Measurements from ENCODE around the gene UNC5A. TPM values are rescaled to one million over a fixed set of nuclear protein-coding genes. Genes with fewer than 3 reads are reported as not detected.

UNC5A gene
- total RNA-seq, 2 donors from 2014 or later = 0.74 to 1.0 TPM

DNA sequence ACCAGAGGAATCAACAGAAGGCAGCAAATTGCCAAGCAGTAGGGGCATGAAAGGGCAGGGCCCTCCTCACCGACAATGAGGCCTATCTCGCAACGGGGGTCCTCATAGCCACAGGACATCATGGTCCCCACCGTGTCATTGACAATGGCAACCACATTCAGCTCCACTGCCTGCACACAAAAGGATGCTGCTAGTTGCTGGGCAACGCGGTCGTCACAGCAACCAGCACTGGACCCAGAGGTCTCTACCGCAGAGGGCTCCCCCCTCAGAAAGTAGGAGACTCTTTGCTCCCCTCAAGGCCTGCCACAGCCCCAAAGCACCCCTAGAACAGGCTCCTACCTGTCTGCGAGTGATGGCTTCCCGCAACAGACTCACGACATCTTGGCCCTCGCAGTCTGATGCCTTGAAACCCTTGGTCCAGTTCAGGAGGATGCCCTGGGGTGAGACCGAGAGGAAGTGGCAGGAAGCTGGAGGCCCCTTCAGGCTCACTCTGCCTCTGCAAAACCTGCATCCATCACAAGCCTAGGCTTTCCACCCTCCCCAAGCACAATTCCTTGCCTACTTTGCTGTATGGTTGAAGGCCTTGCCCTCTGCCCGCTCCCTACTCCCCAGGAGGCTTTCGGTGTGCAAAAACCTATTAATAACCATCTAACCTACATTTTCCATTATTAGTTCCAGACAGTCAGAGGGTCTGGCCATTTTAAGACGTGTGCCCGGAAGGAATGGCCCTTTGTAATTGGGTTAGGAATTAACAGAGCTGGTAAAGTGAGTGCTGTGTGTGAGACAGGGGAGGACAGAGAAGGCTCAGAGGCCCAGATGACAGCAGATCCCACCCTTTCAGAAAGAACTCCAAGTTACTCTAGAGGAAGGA, 73.6 kb downstream of the UNC5A start:
- intact Hi-C loops (cut with DNase I) = no loop called here
- peak; percentile 64 for DNase-seq (ENCODE audit: low spot score)

DNA sequence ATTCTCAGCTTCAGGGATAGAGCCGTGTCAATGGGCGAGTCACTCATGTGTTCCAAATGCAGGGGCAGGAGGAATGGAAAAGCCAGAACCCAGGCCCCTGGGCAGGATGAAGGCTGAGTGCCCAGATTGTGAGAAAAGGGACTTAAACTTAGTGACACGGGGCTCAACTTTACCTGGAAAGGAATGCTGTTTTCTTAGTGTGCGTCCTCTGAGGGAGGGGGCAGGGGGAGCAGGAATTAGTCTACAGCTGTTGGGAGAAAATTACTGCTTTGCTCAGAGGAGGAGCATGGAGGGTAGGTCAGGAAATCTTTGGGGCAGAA, 74.2 kb downstream of the UNC5A start:
- intact Hi-C loops (cut with DNase I) = no loop called here
- DNase-seq (ENCODE audit: low spot score) = peak; percentile 35

DNA sequence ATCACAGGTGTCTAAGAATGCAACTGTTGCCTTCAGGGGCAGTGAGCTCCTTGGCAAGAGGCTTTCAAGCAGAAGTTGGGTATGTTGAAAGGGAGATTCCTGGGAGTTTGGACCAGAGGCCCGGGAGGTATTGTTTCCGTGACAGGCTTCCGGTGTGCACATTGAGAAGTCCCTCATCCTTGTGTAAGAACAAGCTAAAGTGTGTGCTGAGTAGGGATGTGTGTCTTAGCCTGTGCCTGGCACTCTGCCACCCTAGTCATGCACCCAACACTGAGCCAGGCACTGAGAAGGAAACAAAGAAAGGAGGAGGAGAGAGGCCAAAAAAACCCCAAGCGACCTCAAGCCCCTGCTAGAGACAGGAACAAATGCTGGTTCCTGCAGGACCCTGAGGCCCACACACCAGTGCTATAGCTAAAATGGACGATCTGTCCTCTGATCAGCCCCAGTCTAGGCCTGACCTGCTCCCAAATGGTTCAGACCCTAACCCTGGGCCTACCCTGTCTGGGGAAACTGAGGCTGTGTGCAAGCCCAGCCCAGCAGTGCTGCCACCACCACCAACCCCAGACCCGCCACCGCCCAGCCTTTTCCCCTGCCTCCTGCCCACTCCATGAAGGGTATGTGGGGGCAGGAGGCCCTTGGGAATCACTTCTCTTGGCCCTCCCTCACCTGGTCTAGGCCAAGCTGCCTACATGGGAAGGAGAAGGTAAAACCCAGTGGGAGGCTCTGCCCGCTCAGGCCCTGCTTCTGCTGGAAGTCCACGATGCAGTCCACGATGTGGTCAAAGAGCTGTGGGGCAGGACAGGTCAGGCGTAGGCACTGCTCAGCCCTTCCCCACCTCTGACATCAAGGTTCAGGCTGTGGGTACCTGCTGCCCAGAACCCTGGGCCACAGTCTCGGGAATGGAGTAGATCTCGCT, 76.2 kb downstream of the UNC5A start:
- intact Hi-C loops (cut with DNase I) = no loop called here
- DNase-seq (ENCODE audit: low spot score) = peak; percentile 53

DNA sequence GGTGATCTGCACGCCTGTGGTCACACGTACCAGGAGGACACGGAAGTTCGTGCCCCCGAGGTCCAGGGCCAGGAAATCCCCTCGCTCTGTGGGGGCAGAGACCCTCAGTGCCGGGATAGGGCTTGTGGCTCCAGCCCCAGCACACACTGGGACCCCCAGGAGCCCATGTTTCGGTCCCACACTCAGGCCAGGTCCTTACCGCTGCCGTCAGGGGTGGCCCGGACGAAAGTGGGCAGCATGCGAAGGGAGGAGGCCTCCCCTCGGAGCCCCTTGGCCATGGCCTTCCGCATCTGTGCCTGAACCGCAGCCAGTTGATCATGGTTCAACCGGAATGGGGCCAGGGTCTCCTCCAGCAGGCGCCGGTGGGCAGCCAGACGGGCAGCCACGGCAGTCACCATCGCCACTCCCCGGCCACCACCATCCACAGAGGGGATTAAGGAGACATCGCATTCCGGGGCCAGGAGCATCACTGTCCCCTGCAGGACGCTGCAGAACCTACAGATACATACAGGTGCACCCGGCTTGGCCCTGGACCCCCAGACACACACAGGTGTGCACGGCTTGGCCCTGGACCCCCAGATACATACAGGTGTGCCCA, 77.0 kb downstream of the UNC5A start:
- intact Hi-C loops (cut with DNase I) = no loop called here
- peak; percentile 72 for DNase-seq (ENCODE audit: low spot score)

DNA sequence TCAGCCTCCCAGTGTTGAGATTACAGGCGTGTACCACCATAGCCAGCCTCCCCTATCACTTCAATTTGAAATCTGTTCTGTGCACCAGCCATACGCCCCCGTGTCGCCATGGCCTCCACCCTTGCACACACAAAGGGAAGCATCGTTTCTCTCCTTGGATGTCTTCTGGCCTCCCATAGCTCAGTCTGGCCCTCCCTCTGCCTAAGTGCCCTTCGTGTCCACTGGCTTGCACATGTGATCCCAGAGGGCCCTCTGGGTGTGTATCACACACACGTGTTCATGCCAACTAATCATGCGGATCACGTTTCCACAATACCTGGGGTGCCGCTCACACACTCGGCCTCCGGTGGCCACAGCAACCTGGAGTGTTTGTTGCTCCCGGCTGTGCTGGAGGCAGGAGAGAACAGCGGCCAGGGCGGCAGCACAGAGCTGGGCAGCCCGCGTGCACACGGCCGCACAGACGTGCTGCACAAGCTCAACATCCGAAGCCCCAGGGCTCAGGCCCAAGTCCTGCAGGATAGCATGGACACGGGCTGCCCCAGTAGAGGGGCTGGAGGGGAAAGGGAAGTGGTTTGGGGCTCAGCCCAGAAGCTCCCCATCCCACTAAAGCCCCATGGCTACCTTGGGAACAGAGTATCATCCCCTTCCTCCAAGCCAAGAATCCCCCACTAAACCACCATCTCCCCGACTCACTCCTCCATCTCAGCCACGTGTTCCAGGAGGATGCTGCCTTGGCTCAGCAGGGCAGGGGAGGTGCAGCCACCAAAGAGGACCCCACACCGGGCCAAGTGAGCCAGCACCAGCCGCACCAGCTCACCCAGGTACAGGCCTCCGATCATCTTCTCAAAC, 77.9 kb downstream of the UNC5A start:
- peak; percentile 66 for DNase-seq (ENCODE audit: low spot score)

DNA sequence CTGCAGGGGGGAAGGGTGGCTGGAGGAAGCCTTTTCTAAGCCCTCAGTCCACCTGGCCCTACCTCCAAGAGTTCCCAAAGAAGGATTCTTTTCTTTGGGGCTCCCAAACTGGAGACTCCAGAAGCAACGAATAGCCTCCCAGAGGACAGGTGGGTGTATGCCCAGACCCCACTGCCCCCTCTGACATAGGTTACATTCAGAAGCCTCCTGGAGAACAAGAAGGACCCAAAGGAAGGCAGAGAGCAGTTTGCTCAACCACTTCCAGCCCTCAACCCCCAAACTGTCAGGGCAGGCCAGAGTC, 78.5 kb downstream of the UNC5A start:
- intact Hi-C loops (cut with DNase I) = no loop called here
- no peak for DNase-seq (ENCODE audit: low spot score)

More for the DNA sequence above, 77.9 kb downstream of the UNC5A start:
- intact Hi-C loops (cut with DNase I) = no loop called here

DNA sequence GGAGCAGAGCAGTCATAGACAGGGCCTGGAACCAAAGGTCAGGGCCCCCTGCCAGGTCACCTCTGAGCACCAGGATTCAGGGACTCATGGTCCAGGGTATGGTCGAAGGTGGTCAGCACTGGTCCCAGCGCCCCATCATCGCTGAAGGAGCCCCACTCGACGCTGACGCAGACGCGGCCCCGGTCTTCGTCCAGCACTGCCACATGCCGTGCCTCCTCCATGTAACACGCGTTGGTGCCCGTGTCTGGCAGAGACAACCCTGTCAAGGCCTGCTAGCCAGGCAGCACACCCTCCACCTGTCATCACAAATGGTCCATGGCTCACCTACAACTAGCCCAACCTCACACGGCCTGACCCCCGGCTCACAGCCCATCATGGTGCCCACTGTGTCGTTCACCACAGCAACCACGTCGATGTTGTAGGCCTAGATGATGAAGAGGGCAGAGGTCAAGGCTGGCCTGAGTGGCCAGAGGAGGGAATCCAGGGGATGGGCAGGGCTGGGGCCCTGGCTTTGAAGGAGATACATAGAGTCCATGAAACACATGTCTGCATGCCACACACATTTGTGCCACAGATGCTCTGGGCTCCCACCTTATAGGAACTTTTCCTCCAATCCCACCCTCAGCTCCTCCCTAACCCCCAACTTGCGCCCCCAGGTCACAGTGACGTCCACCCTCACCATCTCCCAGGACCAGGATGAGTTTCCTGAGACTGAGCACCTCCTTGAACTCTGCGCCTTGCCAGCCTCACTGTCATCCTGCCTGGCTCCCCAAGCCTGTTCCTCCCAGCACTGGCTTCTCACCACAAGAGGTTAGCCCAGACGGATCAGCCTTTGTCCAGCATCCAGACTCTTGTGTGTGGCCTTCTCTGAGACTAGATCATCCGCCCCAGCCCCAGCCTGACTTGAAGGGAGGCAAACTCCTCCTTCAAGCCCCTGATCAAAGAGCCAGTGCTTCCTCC, 79.2 kb downstream of the UNC5A start:
- peak; percentile 74 for DNase-seq (ENCODE audit: low spot score)
- intact Hi-C loops (cut with DNase I) = no loop called here

DNA sequence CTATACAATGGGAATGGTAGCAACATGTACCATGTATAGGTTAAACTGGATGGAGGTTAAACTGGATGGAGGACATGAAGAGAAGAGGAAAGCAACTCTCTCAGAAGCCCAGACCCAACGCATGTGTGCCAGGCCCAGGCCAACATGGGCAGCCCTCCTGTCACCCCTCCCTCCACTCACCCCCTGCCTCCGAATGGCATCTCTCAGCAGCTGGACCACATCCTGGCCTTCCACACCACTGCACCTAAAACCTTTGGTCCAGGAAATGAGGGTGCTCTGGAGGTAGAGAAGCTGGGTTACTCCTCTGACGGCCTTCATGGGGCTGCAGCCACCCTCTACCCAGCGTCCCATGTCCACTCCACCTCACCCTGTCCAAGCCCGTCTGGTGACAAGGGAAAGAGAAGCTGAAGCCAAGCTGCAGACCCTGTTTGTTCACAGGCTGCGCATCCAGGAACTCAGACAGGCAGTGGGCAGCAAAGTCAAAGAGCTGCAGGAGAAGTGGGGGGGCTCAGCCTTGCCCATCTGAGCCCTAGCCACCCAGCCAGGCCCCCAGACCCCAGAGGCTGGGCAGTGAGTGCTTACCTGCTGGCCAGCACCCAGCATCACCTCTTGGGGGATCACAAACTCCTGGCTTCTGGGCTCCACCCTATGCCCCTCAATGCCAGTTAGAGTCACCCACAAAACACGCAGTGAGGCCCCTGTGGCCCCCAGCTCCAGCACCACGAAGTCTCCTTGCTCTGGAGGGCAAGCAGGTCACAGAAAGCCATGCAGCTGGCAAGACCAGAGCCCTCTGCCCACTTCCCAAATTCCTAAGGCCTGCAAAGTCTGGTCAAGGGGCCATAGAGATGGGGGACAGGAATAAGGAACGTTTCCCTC, 80.3 kb downstream of the UNC5A start:
- DNase-seq (ENCODE audit: low spot score) = no peak

DNA sequence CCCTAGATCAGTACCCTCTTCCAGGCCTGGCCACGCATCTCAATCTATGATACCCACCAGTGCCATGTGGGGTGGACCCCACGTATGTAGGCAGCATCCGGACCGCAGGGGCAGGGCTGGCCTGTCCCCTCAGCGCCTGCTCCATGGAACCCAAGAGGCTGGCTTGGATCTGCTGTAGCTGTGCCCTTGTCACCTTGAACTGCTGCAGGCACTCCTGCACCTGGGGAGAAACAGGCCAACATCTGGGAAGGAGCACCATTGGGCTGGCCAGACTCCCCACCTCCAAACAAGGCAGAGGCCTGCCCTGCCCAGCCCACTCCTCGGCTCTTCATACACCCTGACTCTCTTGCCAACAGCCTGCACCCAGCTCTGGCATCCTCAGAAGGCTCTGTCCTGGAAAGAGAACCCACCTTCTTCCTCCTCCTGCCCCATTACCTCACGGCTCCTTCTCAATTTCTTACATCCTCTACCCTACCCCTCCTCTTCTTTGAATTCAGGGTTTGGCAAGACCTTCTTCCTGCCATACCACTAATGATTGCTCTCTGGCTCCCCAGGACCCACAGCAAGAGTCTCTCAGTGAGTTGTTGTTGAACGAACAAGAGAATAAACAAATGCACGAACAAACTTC, 81.1 kb downstream of the UNC5A start:
- intact Hi-C loops (cut with DNase I) = no loop called here
- DNase-seq (ENCODE audit: low spot score) = no peak

More for the DNA sequence above, 80.3 kb downstream of the UNC5A start:
- intact Hi-C loops (cut with DNase I) = no loop called here

DNA sequence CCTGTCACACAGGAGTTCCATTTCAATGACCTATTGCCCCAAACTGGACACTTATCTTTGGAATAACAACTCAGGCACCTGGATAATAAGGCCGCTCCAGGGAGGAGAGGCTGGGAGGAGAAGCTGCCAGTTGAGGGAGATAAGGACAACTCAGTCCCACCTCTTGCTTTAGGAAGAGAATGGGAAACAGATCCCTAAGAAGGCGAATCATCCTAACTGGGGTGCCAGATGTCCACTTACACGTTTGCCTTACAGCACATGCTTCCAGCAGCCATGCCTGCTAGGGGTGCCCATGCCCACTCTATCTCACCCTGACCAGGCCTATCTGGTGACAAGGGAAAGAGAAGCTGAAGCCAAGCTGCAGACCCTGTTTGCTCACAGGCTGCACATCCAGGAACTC, 82.3 kb downstream of the UNC5A start:
- intact Hi-C loops (cut with DNase I) = no loop called here
- DNase-seq (ENCODE audit: low spot score) = no peak

DNA sequence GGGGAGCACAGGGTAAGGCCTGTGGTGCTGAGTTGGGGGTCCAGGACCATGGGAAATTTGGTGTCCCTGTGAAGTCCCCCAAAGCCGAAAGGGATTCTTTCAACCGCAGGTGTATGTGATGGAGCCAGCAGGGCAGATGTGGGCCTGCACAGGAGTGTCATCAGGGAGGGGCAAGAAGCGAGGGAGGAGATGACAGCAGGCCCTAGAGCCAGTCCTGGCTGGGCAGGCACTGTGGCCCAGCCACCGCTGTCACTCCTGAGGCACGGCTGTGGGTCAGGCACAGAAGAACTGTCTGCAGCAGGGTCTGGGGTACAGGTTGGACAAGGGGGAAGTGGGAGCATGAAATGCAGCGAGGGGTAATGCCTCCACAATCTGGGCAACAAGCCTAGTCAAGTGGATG, 83.9 kb downstream of the UNC5A start:
- intact Hi-C loops (cut with DNase I) = no loop called here

DNA sequence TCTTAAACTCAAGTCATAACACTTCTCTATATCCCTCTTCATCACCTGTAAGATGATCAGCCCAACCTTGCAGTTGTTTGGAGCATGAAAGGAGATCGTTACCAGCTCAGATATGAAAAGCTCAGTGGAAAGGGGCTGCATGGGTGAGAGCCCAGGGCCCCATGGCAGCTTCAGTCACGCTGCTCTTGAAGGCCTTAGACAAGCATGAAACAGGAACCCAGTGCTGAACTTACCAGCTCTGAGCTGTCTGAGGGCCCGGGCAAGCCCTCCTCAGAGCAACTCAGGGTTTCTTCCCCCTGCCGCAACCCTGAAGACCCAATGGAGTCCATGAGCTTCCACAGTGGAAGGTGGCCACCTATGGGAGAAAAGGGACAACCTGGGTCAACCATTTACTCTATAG, 85.5 kb downstream of the UNC5A start:
- no peak for DNase-seq (ENCODE audit: low spot score)
- intact Hi-C loops (cut with DNase I) = loop anchor here in 1 of 2 donors (1.0 kb wide), 1 partner anchor 42 kb away; no protein-coding TSS in a partner anchor

More for the DNA sequence above, 83.9 kb downstream of the UNC5A start:
- DNase-seq (ENCODE audit: low spot score) = no peak

DNA sequence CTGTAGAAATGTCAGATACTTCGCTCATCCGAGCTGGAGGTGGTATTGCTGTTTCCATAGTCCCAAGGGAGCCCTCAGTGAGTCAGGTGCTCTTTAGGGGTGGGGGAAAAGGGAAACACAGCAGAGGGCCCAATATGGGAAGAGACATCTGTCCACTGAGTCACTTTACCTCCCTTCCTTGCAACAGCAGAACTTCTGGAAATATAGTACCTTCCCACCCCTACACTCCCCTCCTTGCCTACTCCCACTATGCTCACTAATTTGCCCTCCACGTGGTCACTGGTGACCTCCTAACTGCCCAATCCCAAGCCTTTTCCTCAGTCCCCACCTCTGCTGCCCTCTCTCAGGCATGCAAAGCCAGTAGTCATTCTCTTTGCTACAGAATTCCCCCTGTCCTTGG, 86.9 kb downstream of the UNC5A start:
- no peak for DNase-seq (ENCODE audit: low spot score)
- intact Hi-C loops (cut with DNase I) = no loop called here

DNA sequence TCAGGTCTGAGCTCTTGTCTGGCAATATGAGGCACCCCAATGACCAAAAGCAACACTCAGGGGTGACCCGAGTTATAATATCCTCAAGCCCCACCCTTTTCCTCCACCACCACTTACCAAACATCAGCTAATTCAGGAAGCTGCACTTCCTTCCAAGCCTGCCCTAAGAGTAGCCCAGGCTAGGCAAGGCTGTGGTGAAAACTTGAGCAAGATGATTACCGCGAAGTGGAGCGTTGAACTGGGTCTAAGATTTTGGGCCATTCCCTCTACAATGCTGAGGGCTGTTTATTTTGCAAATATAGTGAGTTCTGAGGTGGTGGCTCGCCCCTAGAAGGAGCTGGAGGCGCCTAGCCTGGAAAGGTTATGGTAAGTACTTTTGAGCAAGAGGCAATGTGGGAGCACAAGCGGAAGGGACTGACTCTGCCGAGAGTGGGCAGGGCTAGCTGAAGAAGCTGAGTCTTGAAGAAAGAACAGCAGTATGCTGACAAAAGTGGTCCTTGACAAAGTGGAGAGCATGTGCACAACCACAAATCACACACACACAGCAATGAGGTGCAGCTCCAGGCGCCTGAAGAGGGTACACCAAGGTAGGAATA, 89.0 kb downstream of the UNC5A start, which contains the start of gene HK3:
HK3 (minus strand) TSS at position 51 of the 596 bp plus-strand sequence. CDS start 3,187 bp downstream, outside the sequence.
- DNase-seq (ENCODE audit: low spot score) = no peak
- intact Hi-C loops (cut with DNase I) = no loop called here

DNA sequence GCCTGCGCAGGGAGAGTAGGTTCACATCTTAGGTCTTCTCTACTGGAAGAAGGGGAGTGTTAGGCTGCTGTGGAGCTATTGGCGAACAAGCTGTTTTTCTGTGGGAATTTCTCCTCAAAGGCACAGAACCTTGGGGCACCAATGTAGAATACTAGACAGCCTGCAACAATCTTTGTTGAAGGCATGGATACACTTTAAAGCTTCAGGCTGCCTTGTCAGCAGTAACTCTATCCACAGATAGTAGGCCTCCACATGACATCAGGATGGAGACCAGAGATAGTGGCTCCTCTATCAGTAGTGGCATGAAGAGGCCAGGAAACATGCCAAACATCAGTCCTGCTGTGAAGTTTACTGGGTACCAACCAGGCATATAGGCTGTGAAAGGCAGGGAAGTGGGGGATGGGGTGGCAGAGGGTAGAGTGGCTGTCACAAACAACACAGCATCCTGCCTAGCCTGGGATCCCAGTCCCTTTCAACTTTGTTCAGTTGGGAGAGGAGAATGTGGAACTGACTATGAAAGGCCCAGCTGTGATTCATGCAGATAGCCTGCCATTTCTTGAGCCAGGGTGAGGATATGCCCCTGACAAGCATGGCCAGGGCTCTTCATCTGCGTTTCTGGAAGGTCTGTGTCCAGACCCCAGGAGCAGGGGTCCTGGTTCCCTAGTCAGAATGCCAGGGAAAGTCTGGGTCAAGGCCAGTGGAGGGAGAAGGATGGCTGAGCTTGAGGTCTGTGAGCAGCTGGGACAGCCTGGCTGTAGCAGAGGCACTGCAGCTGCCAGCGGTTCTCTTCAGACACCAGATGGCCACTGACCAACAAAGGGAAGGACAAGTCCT, 89.8 kb downstream of the UNC5A start:
- intact Hi-C loops (cut with DNase I) = no loop called here
- no peak for DNase-seq (ENCODE audit: low spot score)

Measured in posterior vena cava (tissue), 2 donors.